Thoracic aorta (tissue), 2 donors: ENCODE results near the gene TEKT5. TPM values are rescaled to one million over a fixed set of nuclear protein-coding genes. Genes with fewer than 3 reads are reported as not detected.

Source experiments
- total RNA-seq, 2 donors: library from RNA; depleted of rRNA; stranded (reverse); fragments of >200 nt; gene quantifications; one replicate each; pipeline versions ENCODE4 v1.1.0 to v1.2.3, GENCODE V29; 2016

The TEKT5 gene
- total RNA-seq, 2 donors from 2014 or later, result not detected

Other genes with a start within 250 kb of the TEKT5 start
- 100 to 1,000 TPM in 1 of 2 donors, 10 to 100 TPM in 1; 84.7 to 110 TPM for gene EMP2, start 114.3 kb downstream of the TEKT5 start, total RNA-seq
- 10 to 100 TPM; 19.0 to 19.2 TPM for gene NUBP1, start 48.9 kb upstream of the TEKT5 start, total RNA-seq
- 1 to 10 TPM; 1.1 to 1.5 TPM for gene TVP23A, start 123.9 kb upstream of the TEKT5 start, total RNA-seq
- gene CIITA, start 182.3 kb upstream of the TEKT5 start, total RNA-seq, result 10 to 100 TPM; 25.2 to 31.0 TPM
- gene DEXI, start 247.5 kb upstream of the TEKT5 start, total RNA-seq, result 100 to 1,000 TPM; 120 to 157 TPM
- gene CLEC16A, start 249.6 kb upstream of the TEKT5 start, total RNA-seq, result 10 to 100 TPM; 46.6 to 47.6 TPM